ENCODE data around the gene PRORP. TPM values are rescaled to one million over a fixed set of nuclear protein-coding genes. Genes with fewer than 3 reads are reported as not detected.

PRORP gene
- total and polyA plus RNA-seq, 2 of the 13 experiments (the other 11 are each of a cell fraction or from before 2014, with no cell fraction given): 48.9 to 88.7 TPM

DNA sequence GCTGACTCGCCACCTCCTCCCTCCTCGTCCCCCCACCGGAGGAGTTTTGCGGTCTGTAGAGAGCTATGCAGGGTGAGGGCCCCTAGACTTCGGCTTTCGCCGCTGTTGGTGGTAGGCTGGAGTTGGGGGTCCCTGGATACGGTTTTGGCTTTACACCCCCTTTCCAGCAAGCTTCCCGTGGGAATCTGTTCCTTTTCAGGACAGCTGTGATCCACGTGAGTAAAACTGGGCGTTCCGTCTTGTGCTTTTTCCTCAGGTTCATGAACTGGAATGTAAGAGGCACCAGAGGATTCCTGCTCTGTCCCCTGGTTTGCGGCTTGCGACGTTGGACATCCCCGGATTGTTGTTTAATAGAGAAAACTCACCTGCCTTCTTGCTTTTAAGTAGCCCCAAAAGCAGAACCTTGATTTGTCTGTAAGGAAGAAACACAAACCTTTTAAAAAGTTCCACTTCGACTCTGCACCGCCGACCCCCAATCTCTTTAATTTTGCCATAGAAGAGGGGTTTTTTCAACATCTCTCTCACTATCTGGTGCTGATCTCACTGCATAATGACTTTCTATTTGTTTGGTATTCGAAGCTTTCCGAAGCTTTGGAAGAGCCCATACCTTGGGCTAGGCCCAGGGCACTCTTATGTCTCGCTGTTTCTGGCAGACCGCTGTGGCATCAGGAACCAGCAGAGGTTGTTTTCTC lies 490 bp downstream of the PRORP start (continued):
- TF ChIP-seq ELF4 (CRISPR knock-in tag; IDR thresholded peaks at IDR 0.05; ENCODE audit: borderline replicate concordance) (no peak), ZBTB38 (CRISPR knock-in tag; IDR thresholded peaks at IDR 0.05) (no peak), ZNF335 (CRISPR knock-in tag; IDR thresholded peaks at IDR 0.05) (no peak), ZNF563 (CRISPR knock-in tag; IDR thresholded peaks at IDR 0.05) (no peak), SIN3B (IDR thresholded peaks at IDR 0.05; ENCODE audit: low read length) (no peak), ZNF256 (CRISPR knock-in tag; conservative IDR thresholded peaks at IDR 0.05) (no peak), SIN3A (IDR thresholded peaks at IDR 0.05; ENCODE audit: borderline replicate concordance, low read depth, low read length) (0 out of 2 replicates have a peak, but pooled peaks have one; percentile 22), SOX5 (CRISPR knock-in tag; IDR thresholded peaks at IDR 0.05; ENCODE audit: borderline replicate concordance) (peak; percentile 39; the same call in 1 of the 2 replicates), ZFP36L2 (CRISPR knock-in tag; IDR thresholded peaks at IDR 0.05) (no peak), ZBTB3 (CRISPR knock-in tag; IDR thresholded peaks at IDR 0.05; ENCODE audit: borderline replicate concordance, low read depth) (no peak), ZNF737 (CRISPR knock-in tag; IDR thresholded peaks at IDR 0.05; ENCODE audit: borderline replicate concordance) (no peak), SIX4 (CRISPR knock-in tag; IDR thresholded peaks at IDR 0.05) (no peak), ZNF10 (CRISPR knock-in tag; IDR thresholded peaks at IDR 0.05; ENCODE audit: borderline replicate concordance, low read depth) (no peak; the same call in 1 of the 2 replicates), ZNF451 (CRISPR knock-in tag; IDR thresholded peaks at IDR 0.05) (no peak), ZFP37 (CRISPR knock-in tag; IDR thresholded peaks at IDR 0.05; ENCODE audit: borderline replicate concordance) (no peak), ELF1 (CRISPR knock-in tag; IDR thresholded peaks at IDR 0.05) (no peak), ZNF234 (CRISPR knock-in tag; conservative IDR thresholded peaks at IDR 0.05) (no peak), NR2F6 (IDR thresholded peaks at IDR 0.05) (no peak; the same call in 1 of the 2 replicates), NR2F6 (CRISPR knock-in tag; IDR thresholded peaks at IDR 0.05) (no peak; the same call in 1 of the 2 replicates)
- TF ChIP-seq, protein P1, sequence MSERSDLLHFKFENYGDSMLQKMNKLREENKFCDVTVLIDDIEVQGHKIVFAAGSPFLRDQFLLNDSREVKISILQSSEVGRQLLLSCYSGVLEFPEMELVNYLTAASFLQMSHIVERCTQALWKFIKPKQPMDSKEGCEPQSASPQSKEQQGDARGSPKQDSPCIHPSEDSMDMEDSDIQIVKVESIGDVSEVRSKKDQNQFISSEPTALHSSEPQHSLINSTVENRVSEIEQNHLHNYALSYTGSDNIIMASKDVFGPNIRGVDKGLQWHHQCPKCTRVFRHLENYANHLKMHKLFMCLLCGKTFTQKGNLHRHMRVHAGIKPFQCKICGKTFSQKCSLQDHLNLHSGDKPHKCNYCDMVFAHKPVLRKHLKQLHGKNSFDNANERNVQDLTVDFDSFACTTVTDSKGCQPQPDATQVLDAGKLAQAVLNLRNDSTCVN (CRISPR knock-in tag; IDR thresholded peaks at IDR 0.05; ENCODE audit: borderline replicate concordance): no peak
- TF ChIP-seq, protein P2, sequence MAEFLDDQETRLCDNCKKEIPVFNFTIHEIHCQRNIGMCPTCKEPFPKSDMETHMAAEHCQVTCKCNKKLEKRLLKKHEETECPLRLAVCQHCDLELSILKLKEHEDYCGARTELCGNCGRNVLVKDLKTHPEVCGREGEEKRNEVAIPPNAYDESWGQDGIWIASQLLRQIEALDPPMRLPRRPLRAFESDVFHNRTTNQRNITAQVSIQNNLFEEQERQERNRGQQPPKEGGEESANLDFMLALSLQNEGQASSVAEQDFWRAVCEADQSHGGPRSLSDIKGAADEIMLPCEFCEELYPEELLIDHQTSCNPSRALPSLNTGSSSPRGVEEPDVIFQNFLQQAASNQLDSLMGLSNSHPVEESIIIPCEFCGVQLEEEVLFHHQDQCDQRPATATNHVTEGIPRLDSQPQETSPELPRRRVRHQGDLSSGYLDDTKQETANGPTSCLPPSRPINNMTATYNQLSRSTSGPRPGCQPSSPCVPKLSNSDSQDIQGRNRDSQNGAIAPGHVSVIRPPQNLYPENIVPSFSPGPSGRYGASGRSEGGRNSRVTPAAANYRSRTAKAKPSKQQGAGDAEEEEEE (CRISPR knock-in tag; IDR thresholded peaks at IDR 0.05; ENCODE audit: borderline replicate concordance): no peak
- TF ChIP-seq, protein P3, sequence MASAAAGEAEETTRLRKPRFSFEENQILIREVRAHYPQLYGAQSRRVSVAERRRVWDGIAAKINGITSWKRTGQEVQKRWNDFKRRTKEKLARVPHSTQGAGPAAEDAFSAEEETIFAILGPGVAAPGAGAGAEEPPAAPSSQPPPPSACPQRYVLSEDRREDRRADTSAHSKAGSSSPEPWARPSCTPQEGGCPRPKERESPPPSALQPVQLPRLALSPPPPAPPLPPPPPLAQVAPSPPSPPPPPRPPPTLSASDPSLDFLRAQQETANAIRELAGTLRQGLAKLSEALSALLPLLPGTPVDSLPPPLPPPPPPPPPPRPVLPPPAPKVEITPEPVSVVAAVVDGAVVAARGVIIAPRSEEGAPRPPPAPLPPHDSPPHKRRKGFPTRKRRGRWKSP (CRISPR knock-in tag; IDR thresholded peaks at IDR 0.05): no peak
- TF ChIP-seq, protein P4, sequence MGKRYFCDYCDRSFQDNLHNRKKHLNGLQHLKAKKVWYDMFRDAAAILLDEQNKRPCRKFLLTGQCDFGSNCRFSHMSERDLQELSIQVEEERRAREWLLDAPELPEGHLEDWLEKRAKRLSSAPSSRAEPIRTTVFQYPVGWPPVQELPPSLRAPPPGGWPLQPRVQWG (CRISPR knock-in tag; IDR thresholded peaks at IDR 0.05; ENCODE audit: borderline replicate concordance, low read depth): no peak
- TF ChIP-seq, protein P5, sequence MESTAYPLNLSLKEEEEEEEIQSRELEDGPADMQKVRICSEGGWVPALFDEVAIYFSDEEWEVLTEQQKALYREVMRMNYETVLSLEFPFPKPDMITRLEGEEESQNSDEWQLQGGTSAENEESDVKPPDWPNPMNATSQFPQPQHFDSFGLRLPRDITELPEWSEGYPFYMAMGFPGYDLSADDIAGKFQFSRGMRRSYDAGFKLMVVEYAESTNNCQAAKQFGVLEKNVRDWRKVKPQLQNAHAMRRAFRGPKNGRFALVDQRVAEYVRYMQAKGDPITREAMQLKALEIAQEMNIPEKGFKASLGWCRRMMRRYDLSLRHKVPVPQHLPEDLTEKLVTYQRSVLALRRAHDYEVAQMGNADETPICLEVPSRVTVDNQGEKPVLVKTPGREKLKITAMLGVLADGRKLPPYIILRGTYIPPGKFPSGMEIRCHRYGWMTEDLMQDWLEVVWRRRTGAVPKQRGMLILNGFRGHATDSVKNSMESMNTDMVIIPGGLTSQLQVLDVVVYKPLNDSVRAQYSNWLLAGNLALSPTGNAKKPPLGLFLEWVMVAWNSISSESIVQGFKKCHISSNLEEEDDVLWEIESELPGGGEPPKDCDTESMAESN (CRISPR knock-in tag; conservative IDR thresholded peaks at IDR 0.05): no peak
- TF ChIP-seq, protein P6, sequence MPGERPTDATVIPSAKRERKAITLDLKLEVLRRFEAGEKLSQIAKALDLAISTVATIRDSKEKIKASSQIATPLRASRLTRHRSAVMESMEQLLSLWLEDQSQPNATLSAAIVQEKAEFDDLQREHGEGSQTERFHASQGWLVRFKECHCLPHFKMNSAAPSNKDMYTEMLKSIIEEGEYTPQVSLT (CRISPR knock-in tag; IDR thresholded peaks at IDR 0.05; ENCODE audit: borderline replicate concordance, low read depth): no peak

All from HepG2 (cell line).